Adrenal gland (tissue), 5 donors: ENCODE measurements around the gene GRM8.

ENCODE experiments used
- CTCF ChIP-seq, 6 experiments: fragments of 450-650 bp in 4 of 6; fragments of 200-600 bp in 2 of 6; sonication (generic) in 1 of 6; IDR thresholded peaks; 1 replicate in 5 of 6; 2 replicates in 1 of 6; pipeline versions ENCODE4 v1.5.1 to v1.8.0; 2016 to 2021; ENCODE audit warnings: antibody characterized with exemption in 6 of 6, mild to moderate bottlenecking in 2 of 6, moderate library complexity in 1 of 6
- POLR2A ChIP-seq, 2 donors: fragments of 450-650 bp; IDR thresholded peaks; one replicate each; pipeline ENCODE4 v1.6.1; 2017; ENCODE audit warnings: antibody characterized with exemption in 2 of 2, mild to moderate bottlenecking in 2 of 2, moderate library complexity in 1 of 2
- donor health status: DM: no; HTN: no; CAD: no.

DNA sequence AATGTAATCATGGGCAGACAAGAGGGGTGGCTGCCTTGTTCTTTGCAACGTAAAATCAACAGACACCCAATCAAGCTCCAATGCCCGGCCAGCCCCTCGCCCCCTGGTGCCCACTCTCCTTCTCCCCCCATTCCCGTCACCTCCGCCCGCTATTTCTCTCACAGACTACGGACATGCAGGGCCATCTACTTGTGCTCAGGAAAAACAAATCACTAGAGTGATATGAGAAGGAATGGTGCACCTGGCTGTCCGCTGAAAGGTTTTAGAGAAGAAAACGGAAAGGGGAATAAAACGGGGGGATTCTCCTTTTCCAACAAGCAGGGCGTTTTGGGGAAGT, 396 bp downstream of the GRM8 start:
- TF ChIP-seq CTCF (IDR thresholded peaks at IDR 0.05) (no peak), POLR2A (IDR thresholded peaks at IDR 0.05) (no peak)
